G401 (cell line): Measurements from ENCODE around the gene STK11IP. TPM values are rescaled to one million over a fixed set of nuclear protein-coding genes. Genes with fewer than 3 reads are reported as not detected.
"Not testable (repeated sequence)": the region's sequence is repeated elsewhere in the genome, so short reads cannot be mapped to it uniquely, and the experiment has no call there.

Source experiments
- DNase-seq: peaks from one replicate; pipeline ENCODE4 v3.0.0-alpha.2; 2015; ENCODE audit warnings: low spot score
- in situ Hi-C: cut with HindIII; loops from 2 replicates; pipeline ENCODE4 v1.10.0; 2016; ENCODE audit warnings: low sequenced_read_pairs, mixed read lengths
- total RNA-seq: library from RNA; depleted of rRNA; stranded (reverse); fragments of >200 nt; shearing (Covaris generic); gene quantifications from 2 replicates; pipeline ENCODE4 v1.2.3, GENCODE V29; 2014

Gene STK11IP
- total RNA-seq, 1 experiment from 2014 or later, result 22.8 TPM

DNA sequence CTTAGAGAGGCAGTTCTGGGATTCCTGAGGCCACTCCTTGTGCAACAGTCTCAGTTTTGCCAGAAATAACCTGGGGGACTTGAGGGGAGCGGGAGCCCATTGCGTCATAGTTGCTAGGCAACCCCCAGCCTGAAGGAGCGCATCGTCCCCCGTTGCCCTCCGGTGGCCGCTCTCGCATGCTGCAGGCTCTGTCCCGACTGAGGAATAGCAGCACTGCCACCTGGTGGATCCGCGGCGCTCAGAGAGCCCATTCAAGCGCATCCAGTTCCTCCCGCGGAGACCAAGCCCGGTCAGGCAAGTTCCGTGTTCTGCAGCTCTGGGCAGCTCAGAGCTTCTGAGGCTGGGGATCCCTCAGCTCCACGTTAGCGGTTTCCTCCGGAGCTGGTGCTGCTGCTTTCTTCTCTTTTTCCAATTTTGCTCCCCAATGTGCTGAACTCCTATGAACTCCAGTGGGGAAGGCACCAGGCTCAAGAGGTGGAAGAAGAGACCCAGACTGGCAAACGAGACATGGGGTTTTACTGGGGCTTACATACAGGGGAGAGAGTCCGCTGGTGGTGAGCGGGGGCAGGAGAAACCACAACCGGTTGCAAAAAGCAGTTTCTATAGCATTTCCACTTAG is 44.9 kb downstream of the STK11IP start:
- in situ Hi-C loops, result no loop called here
- DNase-seq, result peak; percentile 97

GRCh38 chr2:219643084-219643473 is 45.4 kb downstream of the STK11IP start:
- no peak for DNase-seq

DNA sequence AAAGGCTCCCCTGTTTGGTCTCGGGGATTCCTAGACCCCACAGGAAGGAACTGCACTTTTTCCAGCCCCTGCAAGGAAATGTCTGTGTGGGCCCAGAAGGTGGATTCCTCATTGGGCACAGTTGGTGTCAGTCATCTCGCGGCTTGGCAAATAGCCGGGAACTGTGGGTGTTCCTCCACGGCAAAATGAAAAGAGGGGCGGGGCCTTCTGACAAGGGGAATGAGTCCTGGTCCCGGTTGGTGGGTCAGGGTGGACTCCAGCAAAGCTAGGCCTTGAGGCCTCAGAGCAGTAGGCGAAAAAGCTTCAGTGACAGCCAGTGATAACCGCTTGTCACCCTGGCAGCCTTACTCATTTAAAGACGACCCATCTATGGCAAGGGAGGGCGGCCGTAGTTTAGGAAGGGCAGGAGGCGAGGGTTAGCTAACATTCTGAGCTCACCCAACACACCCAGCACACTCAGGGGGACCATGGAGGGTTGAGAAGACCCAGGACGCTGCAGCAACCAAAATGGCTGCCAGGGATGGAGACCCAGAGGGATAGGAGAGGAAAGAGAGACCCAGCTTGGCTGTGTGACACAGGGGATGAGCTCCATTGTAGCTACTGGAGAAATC is 46.2 kb downstream of the STK11IP start:
- in situ Hi-C loops, result no loop called here
- no peak for DNase-seq

More at GRCh38 chr2:219643084-219643473, 45.4 kb downstream of the STK11IP start:
- in situ Hi-C loops, result no loop called here

- in situ Hi-C loops, result no loop called here
- DNase-seq, result peak; percentile 40
These were observed 47.3 kb downstream of the STK11IP start for GRCh38 chr2:219644801-219645480.

DNA sequence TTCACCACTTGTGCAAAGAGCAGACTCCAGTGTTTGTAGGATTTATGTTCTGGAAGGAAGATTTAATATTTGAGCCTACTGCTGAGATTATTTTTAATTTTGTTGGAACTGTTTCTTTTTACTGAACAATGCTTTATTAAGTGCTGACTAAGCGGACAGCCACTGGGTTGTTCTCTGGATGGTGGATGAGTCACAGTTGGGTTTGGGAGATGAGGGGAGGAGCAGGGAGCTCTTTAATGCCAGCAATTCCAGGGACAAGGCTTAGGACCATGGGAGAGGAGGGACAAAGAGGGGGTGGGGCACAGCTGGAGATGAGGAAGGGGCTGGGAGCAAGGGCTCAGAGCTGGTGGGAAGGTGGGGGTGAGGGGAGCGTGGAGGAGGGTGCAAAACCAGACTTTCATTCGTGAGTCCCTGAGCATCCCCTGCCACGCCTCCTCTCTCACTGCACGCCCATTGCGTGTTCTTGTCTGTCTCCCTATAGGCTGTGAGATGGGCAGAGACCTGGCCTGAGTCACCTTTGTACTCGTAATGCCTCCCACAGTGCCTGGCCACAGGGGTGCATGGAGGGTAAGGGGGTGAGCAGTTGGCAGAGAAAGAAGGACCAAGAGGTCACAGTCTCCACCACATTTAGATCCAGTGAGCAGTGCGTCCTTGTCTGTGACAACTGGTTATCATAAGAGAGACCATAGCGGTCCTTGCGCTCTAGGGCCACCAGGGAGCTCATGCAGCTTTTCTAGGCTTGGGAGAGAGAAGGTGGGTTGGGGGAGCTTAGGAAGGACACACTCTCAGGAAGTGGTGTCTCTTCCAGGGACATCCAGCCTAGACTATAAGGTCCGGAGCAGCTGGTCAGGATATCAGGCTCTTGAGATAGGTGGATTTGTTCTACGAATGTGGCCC is 48.2 kb downstream of the STK11IP start:
- DNase-seq, result no peak
- in situ Hi-C loops, result no loop called here

DNA sequence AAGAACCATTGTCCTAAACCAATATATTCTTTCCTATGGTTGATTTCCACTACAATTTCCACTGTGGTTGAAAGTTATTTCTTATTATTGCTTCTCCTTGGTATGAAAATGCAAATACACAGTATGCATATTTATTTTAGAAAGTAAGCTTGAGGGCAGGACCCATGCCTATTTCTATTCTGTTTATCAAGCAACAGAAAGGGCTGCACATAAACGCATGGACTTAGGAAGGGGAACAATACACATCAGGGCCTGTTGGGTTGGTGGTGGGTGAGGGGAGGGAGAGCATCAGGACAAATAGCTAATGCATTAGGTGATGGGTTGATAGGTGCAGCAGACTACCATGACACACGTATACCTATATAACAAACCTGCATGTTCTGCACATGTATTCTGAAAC is 50.5 kb downstream of the STK11IP start:
- in situ Hi-C loops, result no loop called here
- DNase-seq, result no peak

DNA sequence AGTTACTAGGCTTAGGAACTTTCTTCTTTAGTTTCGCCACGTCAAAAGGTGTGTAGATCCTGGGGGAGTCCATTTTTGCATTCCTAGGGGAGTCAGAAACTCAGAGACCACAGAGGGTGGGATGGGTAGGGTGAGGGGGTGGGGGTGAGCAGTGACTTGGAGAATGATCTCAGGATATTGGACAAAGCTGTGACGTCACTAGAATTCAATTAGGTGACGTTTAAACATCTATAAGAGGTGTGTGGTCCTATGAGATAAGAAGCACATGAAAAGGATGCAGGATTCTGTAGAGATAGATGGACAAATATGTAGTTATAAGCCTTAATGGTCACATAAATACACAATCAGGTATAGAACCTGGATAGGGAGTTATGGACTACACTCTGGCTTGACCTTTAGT is 51.3 kb downstream of the STK11IP start:
- DNase-seq, result no peak
- in situ Hi-C loops, result no loop called here

- in situ Hi-C loops, result no loop called here
- DNase-seq, result no peak
These were observed 53.0 kb downstream of the STK11IP start for GRCh38 chr2:219650426-219651248.

- DNase-seq, in situ Hi-C loops: not testable (repeated sequence)
These were observed 54.0 kb downstream of the STK11IP start for GRCh38 chr2:219651656-219652055.

GRCh38 chr2:219656526-219656925 is 58.9 kb downstream of the STK11IP start:
- no peak for DNase-seq
- in situ Hi-C loops, result no loop called here

DNA sequence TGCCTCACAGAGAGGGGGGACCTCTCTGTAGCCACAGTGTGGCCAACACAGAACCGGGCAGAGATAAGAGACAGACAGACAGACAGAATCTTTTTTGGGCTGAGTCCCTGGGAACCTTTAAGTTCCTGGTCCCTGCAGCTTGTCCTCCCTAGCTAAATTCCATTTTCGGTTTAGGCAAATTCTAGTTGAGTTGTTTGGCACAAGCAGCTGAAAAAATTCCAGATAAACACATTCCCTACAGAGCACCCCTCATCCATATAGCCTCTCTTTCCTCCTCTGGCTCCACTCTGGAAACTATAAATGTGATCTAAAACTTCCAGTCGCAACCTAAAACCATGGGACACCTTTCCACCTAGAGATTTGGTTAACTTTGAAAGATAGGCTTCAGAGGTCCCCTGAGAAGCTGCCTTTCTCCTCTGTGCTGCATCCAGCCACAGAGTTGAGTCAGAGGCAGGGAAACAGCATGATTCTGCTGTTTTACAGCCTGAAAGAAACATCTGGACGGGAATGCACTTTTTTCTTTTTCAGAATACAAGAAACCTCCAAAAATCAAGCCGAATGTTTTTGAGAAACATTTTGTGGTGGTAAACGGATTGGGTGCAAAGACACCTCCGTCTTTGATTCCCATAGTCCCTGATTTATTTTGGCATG is 60.7 kb downstream of the STK11IP start:
- no peak for DNase-seq
- in situ Hi-C loops, result no loop called here

DNA sequence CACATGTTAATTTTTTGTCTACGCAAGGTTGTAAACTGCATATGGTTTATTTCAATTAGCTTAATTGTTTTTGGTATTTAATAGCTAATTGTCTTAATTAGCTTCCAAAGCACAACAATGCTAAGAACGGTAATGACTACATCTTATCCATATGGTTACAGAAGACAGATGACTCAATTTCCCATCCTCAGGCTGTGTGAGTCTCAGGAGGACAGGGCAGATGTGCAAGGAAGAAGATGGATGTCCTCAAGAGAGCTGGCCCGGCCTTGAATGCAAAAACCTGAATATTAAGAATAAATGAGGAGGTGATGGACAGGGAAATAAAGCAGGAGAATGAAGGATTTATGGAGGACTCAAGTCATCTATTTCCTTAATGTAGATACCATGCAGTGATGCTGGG is 61.2 kb downstream of the STK11IP start:
- DNase-seq, result no peak
- in situ Hi-C loops, result no loop called here

GRCh38 chr2:219661197-219661954 is 63.7 kb downstream of the STK11IP start:
- DNase-seq, result no peak
- in situ Hi-C loops, result no loop called here

DNA sequence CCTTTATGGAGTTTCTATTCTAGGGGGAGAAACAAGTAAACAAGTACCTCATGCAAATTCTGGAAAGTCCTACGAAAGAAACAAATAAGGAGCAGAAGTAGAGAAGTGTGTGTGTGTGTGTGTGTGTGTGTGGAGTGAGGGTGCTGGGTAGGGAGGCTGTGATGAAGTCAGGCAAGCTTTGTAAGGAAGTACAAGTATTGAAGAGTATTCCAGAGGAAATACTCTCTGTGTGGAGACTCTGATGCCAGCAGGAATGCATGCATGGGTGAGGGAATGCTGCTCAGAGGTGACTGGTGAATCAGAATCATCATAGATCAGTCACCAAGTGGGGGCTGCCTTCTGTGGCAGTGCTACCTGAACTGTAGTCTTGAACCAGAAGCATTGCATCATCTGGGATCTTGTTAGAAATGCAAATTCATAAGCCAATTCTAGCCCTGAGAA is 64.3 kb downstream of the STK11IP start:
- DNase-seq, result no peak
- in situ Hi-C loops, result no loop called here

DNA sequence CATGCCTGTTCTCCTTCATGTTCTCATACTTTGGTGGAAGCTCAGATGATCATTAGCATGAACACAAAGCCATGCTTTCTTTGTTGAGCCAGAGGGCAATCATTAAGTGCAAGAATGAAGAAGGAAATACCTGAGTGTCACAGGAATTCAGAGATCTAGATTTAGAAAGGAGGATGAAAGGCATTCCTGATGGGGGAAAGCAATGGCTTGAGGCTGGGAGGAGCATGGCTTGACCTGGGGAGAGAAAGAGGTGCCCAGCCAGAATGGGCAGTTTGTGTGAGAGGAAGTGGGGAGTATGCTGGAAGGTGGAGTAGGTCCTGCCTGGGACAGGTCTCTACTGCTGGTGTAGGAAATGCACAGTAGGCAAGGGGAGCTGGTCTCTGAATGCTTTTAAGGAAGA is 64.9 kb downstream of the STK11IP start:
- no peak for DNase-seq
- in situ Hi-C loops, result no loop called here

- in situ Hi-C loops, result no loop called here
- no peak for DNase-seq
These were observed 65.6 kb downstream of the STK11IP start for GRCh38 chr2:219663116-219663762.

DNA sequence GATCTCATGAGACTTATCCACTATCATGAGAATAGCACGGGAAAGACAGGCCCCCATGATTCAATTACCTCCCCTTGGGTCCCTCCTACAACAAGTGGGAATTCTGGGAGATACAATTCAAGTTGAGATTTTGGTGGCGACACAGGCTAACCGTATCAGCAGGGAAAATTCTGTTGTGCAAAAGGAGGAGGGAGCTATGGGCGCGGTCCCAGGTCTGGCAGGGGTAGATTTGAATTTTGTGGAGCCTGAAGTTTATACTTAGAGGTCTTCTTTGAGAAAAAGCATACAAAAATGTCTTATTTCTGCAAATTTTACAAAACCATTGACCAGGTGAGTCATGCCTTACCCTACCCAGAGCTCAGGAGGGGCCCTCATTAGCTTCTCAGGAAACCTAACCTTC is 66.4 kb downstream of the STK11IP start:
- DNase-seq, result no peak
- in situ Hi-C loops, result no loop called here
